ENCODE measurements around the gene NCCRP1. TPM values are rescaled to one million over a fixed set of nuclear protein-coding genes. Genes with fewer than 3 reads are reported as not detected.

NCCRP1 gene
- polyA plus RNA-seq, 1 donor, result 0.06 TPM

- no peak for DNase-seq (ENCODE audit: low read depth)
These were observed 32.5 kb upstream of the NCCRP1 start for GRCh38 chr19:39164289-39164688.

GRCh38 chr19:39165857-39166256 lies 30.9 kb upstream of the NCCRP1 start:
- no peak for DNase-seq (ENCODE audit: low read depth)

GRCh38 chr19:39166571-39167391 lies 30.0 kb upstream of the NCCRP1 start:
- no peak for DNase-seq (ENCODE audit: low read depth)

- DNase-seq (ENCODE audit: low read depth), result no peak
These were observed 29.1 kb upstream of the NCCRP1 start for GRCh38 chr19:39167461-39168257.

- no peak for DNase-seq (ENCODE audit: low read depth)
These were observed 28.3 kb upstream of the NCCRP1 start for GRCh38 chr19:39168258-39169142.

- DNase-seq (ENCODE audit: low read depth), result no peak
These were observed 27.5 kb upstream of the NCCRP1 start for GRCh38 chr19:39169143-39169810.

- no peak for DNase-seq (ENCODE audit: low read depth)
These were observed 26.2 kb upstream of the NCCRP1 start for GRCh38 chr19:39170386-39171231.

- DNase-seq (ENCODE audit: low read depth), result no peak
These were observed 25.0 kb upstream of the NCCRP1 start for GRCh38 chr19:39171479-39172465.

GRCh38 chr19:39172700-39173501 lies 23.9 kb upstream of the NCCRP1 start:
- DNase-seq (ENCODE audit: low read depth), result no peak

- no peak for DNase-seq (ENCODE audit: low read depth)
These were observed 23.2 kb upstream of the NCCRP1 start for GRCh38 chr19:39173502-39173991.

GRCh38 chr19:39174142-39174541 lies 22.6 kb upstream of the NCCRP1 start:
- no peak for DNase-seq (ENCODE audit: low read depth)

GRCh38 chr19:39174558-39175544 lies 21.9 kb upstream of the NCCRP1 start:
- no peak for DNase-seq (ENCODE audit: low read depth)

- no peak for DNase-seq (ENCODE audit: low read depth)
These were observed 21.2 kb upstream of the NCCRP1 start for GRCh38 chr19:39175564-39175963.

- no peak for DNase-seq (ENCODE audit: low read depth)
These were observed 19.6 kb upstream of the NCCRP1 start for GRCh38 chr19:39177110-39177699.

- DNase-seq (ENCODE audit: low read depth), result no peak
These were observed 19.0 kb upstream of the NCCRP1 start for GRCh38 chr19:39177736-39178135.

GRCh38 chr19:39178296-39179006 lies 18.3 kb upstream of the NCCRP1 start:
- no peak for DNase-seq (ENCODE audit: low read depth)

Data from forelimb muscle (tissue), 1 donor.